HepG2 (cell line): ENCODE results near the gene TMEM231. TPM values are rescaled to one million over a fixed set of nuclear protein-coding genes. Genes with fewer than 3 reads are reported as not detected.

Experiments
- ATF7 ChIP-seq, 2 experiments: fragments of 450-650 bp in 1 of 2; sonication (generic) in 1 of 2; formaldehyde crosslinking in 1 of 2; IDR thresholded peaks; 2 replicates each; pipeline versions ENCODE4 v1.4.0 to v1.6.1; 2016 to 2020; ENCODE audit warnings: antibody characterized with exemption in 1 of 2, mild to moderate bottlenecking in 1 of 2, missing genetic modification reagents in 1 of 2
- CCAR2 ChIP-seq: fragments of 200-400 bp; formaldehyde crosslinking; optimal IDR thresholded peaks from 2 replicates; pipeline ENCODE3; 2018; ENCODE audit warnings: low read depth, mild to moderate bottlenecking, low read length, moderate library complexity
- ETV6 ChIP-seq: sonication (generic); formaldehyde crosslinking; conservative IDR thresholded peaks from 2 replicates; pipeline ENCODE4 v1.4.0; 2020; ENCODE audit warnings: missing genetic modification reagents
- FOSL2 ChIP-seq: sonication (generic); formaldehyde crosslinking; IDR thresholded peaks from 2 replicates; pipeline ENCODE4 v1.4.0; 2020; ENCODE audit warnings: missing genetic modification reagents
- FOXC1 ChIP-seq: sonication (generic); formaldehyde crosslinking; IDR thresholded peaks from 2 replicates; pipeline ENCODE4 v1.8.0; 2022; ENCODE audit warnings: mild to moderate bottlenecking, missing genetic modification reagents, borderline replicate concordance
- FOXK1 ChIP-seq: sonication (generic); formaldehyde crosslinking; IDR thresholded peaks from 2 replicates; pipeline ENCODE4 v1.4.0; 2020; ENCODE audit warnings: low read depth, missing genetic modification reagents, borderline replicate concordance
- GABPB1 ChIP-seq: IDR thresholded peaks from 2 replicates; pipeline ENCODE4 v1.6.1; 2016; ENCODE audit warnings: mild to moderate bottlenecking, missing genetic modification reagents, moderate library complexity, missing compliant biosample characterization
- HMGXB3 ChIP-seq: sonication (generic); formaldehyde crosslinking; IDR thresholded peaks from 2 replicates; pipeline ENCODE4 v1.4.0; 2020; ENCODE audit warnings: missing genetic modification reagents, borderline replicate concordance
- HOXA3 ChIP-seq: sonication (generic); formaldehyde crosslinking; IDR thresholded peaks from 2 replicates; pipeline ENCODE4 v1.5.0; 2020; ENCODE audit warnings: missing genetic modification reagents
- MIER3 ChIP-seq: IDR thresholded peaks from 2 replicates; pipeline ENCODE4 v1.6.1; 2016; ENCODE audit warnings: missing compliant biosample characterization, borderline replicate concordance
- NCOA1 ChIP-seq: sonication (generic); formaldehyde crosslinking; IDR thresholded peaks from 2 replicates; pipeline ENCODE4 v1.9.0; 2021; ENCODE audit warnings: missing genetic modification reagents
- NFIC ChIP-seq: IDR thresholded peaks from 2 replicates; pipeline ENCODE4 v1.6.1; 2012; ENCODE audit warnings: mild to moderate bottlenecking, low read length, inconsistent platforms
- NR3C1 ChIP-seq: sonication (generic); formaldehyde crosslinking; IDR thresholded peaks from 2 replicates; pipeline ENCODE4 v1.4.0; 2020; ENCODE audit warnings: missing genetic modification reagents
- POGZ ChIP-seq: sonication (generic); formaldehyde crosslinking; IDR thresholded peaks from 2 replicates; pipeline ENCODE4 v1.4.0; 2020; ENCODE audit warnings: mild to moderate bottlenecking, missing genetic modification reagents
- SMAD9 ChIP-seq: sonication (generic); formaldehyde crosslinking; IDR thresholded peaks from 2 replicates; pipeline ENCODE4 v1.5.1; 2020; ENCODE audit warnings: mild to moderate bottlenecking, missing genetic modification reagents
- SRSF1 ChIP-seq: fragments of 200-400 bp; formaldehyde crosslinking; optimal IDR thresholded peaks from 2 replicates; pipeline ENCODE3; 2017; ENCODE audit warnings: mild to moderate bottlenecking, low read depth, low read length, moderate library complexity
- TAF1 ChIP-seq: sonication (generic); formaldehyde crosslinking; IDR thresholded peaks from 2 replicates; pipeline ENCODE4 v1.4.0; 2020; ENCODE audit warnings: missing genetic modification reagents
- TSC22D2 ChIP-seq: sonication (generic); formaldehyde crosslinking; IDR thresholded peaks from 2 replicates; pipeline ENCODE4 v1.5.1; 2020; ENCODE audit warnings: missing genetic modification reagents, mild to moderate bottlenecking, borderline replicate concordance
- ZNF121 ChIP-seq: sonication (generic); formaldehyde crosslinking; IDR thresholded peaks from 2 replicates; pipeline ENCODE4 v1.5.0; 2020; ENCODE audit warnings: mild to moderate bottlenecking, missing genetic modification reagents
- ZNF224 ChIP-seq: sonication (generic); formaldehyde crosslinking; IDR thresholded peaks from 2 replicates; pipeline ENCODE4 v1.5.0; 2020; ENCODE audit warnings: mild to moderate bottlenecking, missing genetic modification reagents
- ZNF441 ChIP-seq: sonication (generic); formaldehyde crosslinking; IDR thresholded peaks from 2 replicates; pipeline ENCODE4 v1.7.0; 2021; ENCODE audit warnings: missing genetic modification reagents, borderline replicate concordance
- ZNF768 ChIP-seq: sonication (generic); formaldehyde crosslinking; IDR thresholded peaks from 2 replicates; pipeline ENCODE4 v1.4.0; 2020; ENCODE audit warnings: missing genetic modification reagents
- ZNF788 ChIP-seq: sonication (generic); formaldehyde crosslinking; IDR thresholded peaks from 2 replicates; pipeline ENCODE4 v1.5.0; 2020; ENCODE audit warnings: mild to moderate bottlenecking, missing genetic modification reagents, borderline replicate concordance
- polyA plus RNA-seq, 8 experiments: library from polyadenylated mRNA; depleted of rRNA in 3 of 8; stranded (reverse) in 7 of 8; unstranded in 1 of 8; fragments of >200 nt; fragmentation: Illumina TruSeq in 4 of 8; extraction: Trizol in 4 of 8; gene quantifications; 2 replicates each; pipeline versions ENCODE4 v1.2.1 to v1.2.3, GENCODE V29; 2011 to 2016; ENCODE audit warnings: low read depth in 4 of 8, missing spikeins in 1 of 8, mixed read lengths in 1 of 8; ENCODE audit not compliant: insufficient read depth in 1 of 8
- total RNA-seq, 5 experiments: library from RNA; depleted of rRNA; stranded (reverse); fragments of >200 nt; fragmentation: Illumina TruSeq; extraction: Trizol; gene quantifications; 2 replicates each; pipeline ENCODE4 v1.2.3, GENCODE V29; 2016; ENCODE audit warnings: low read depth in 1 of 5
- TF ChIP-seq, protein P1 (sequence below): sonication (generic); formaldehyde crosslinking; IDR thresholded peaks from 2 replicates; pipeline ENCODE4 v1.5.0; 2020; ENCODE audit warnings: missing genetic modification reagents
- TF ChIP-seq, protein P2 (sequence below): sonication (generic); formaldehyde crosslinking; IDR thresholded peaks from 2 replicates; pipeline ENCODE4 v1.4.0; 2020; ENCODE audit warnings: low read depth, mild to moderate bottlenecking, missing genetic modification reagents
- TF ChIP-seq, protein P3 (sequence below): IDR thresholded peaks from 2 replicates; pipeline ENCODE4 v1.6.1; 2016; ENCODE audit warnings: mild to moderate bottlenecking, missing biosample characterization, missing genetic modification reagents

TMEM231 gene
- total and polyA plus RNA-seq, 2 of the 13 experiments (the other 11 are each of a cell fraction or from before 2014, with no cell fraction given) = 3.5 to 7.4 TPM

- TF ChIP-seq NFIC = 0 out of 2 replicates have a peak, but pooled peaks have one; percentile 36
- TF ChIP-seq FOSL2 = peak; percentile 89
- TF ChIP-seq GABPB1 = peak; percentile 73
- TF ChIP-seq TAF1 (CRISPR knock-in tag) = no peak
- TF ChIP-seq FOXC1 (CRISPR knock-in tag) = no peak
- TF ChIP-seq ZNF121 (CRISPR knock-in tag) = no peak
- peak; percentile 61; the same call in 1 of the 2 replicates for TF ChIP-seq POGZ (CRISPR knock-in tag)
- no peak for TF ChIP-seq ATF7 (IDR thresholded peaks at IDR 0.05)
- no peak for TF ChIP-seq ATF7 (CRISPR knock-in tag; IDR thresholded peaks at IDR 0.05)
- 0 out of 2 replicates have a peak, but pooled peaks have one; percentile 22 for TF ChIP-seq HOXA3 (CRISPR knock-in tag)
- 0 out of 2 replicates have a peak, but pooled peaks have one; percentile 46 for TF ChIP-seq ZNF441
- TF ChIP-seq ETV6 (CRISPR knock-in tag) = no peak
- TF ChIP-seq ZNF788 (CRISPR knock-in tag) = peak; percentile 34; the same call in 1 of the 2 replicates
- TF ChIP-seq NCOA1 (CRISPR knock-in tag) = no peak
- TF ChIP-seq CCAR2 = no peak
- TF ChIP-seq, protein P1, sequence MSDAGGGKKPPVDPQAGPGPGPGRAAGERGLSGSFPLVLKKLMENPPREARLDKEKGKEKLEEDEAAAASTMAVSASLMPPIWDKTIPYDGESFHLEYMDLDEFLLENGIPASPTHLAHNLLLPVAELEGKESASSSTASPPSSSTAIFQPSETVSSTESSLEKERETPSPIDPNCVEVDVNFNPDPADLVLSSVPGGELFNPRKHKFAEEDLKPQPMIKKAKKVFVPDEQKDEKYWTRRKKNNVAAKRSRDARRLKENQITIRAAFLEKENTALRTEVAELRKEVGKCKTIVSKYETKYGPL = peak; percentile 94
- peak; percentile 35; the same call in 1 of the 2 replicates for TF ChIP-seq FOXK1
- TF ChIP-seq HMGXB3 (CRISPR knock-in tag) = no peak
- no peak for TF ChIP-seq SRSF1
- no peak for TF ChIP-seq SMAD9 (CRISPR knock-in tag)
- TF ChIP-seq ZNF768 (CRISPR knock-in tag) = no peak
- TF ChIP-seq ZNF224 (CRISPR knock-in tag) = no peak
- peak; percentile 48; the same call in 1 of the 2 replicates for TF ChIP-seq MIER3 (CRISPR knock-in tag)
- TF ChIP-seq TSC22D2 = no peak
- TF ChIP-seq, protein P2, sequence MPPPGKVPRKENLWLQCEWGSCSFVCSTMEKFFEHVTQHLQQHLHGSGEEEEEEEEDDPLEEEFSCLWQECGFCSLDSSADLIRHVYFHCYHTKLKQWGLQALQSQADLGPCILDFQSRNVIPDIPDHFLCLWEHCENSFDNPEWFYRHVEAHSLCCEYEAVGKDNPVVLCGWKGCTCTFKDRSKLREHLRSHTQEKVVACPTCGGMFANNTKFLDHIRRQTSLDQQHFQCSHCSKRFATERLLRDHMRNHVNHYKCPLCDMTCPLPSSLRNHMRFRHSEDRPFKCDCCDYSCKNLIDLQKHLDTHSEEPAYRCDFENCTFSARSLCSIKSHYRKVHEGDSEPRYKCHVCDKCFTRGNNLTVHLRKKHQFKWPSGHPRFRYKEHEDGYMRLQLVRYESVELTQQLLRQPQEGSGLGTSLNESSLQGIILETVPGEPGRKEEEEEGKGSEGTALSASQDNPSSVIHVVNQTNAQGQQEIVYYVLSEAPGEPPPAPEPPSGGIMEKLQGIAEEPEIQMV (CRISPR knock-in tag) = no peak
- TF ChIP-seq, protein P3, sequence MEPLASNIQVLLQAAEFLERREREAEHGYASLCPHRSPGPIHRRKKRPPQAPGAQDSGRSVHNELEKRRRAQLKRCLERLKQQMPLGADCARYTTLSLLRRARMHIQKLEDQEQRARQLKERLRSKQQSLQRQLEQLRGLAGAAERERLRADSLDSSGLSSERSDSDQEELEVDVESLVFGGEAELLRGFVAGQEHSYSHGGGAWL = no peak
- TF ChIP-seq NR3C1 (CRISPR knock-in tag) = no peak
These were observed 49.5 kb downstream of the TMEM231 start (continued) for GRCh38 chr16:75506574-75506973.
